CD4-positive, CD25-positive, alpha-beta regulatory T cell (primary cell): ENCODE results near the gene KMT2C. TPM values are rescaled to one million over a fixed set of nuclear protein-coding genes. Genes with fewer than 3 reads are reported as not detected.
"Not testable (repeated sequence)": the region's sequence is repeated elsewhere in the genome, so short reads cannot be mapped to it uniquely, and the experiment has no call there.

Experiments used
- ATAC-seq, 2 donors: fragments of 150-1000 bp; cut with Tn5 transposase; one replicate each; pipeline ENCODE4 v1.10.0; 2021; ENCODE audit warnings: low read depth in 2 of 2, moderate number of reproducible peaks in 2 of 2, moderate library complexity in 1 of 2
- DNase-seq, 3 donors: peaks; one replicate each; pipeline versions ENCODE4 v3.0.0 to v3.0.0-alpha.2; 2012 to 2022; ENCODE audit warnings: mixed read lengths in 1 of 3
- H3K27ac ChIP-seq: one replicate; pipeline ENCODE4 v1.7.0; 2013; ENCODE audit warnings: mild to moderate bottlenecking, low read length; ENCODE audit not compliant: insufficient read depth, poor library complexity, severe bottlenecking
- H3K27me3 ChIP-seq: one replicate; pipeline ENCODE4 v1.7.0; 2013; ENCODE audit warnings: low read length; ENCODE audit not compliant: control insufficient read depth, insufficient read depth
- H3K36me3 ChIP-seq: one replicate; pipeline ENCODE4 v1.7.0; 2013; ENCODE audit warnings: mild to moderate bottlenecking, low read length, moderate library complexity; ENCODE audit not compliant: control insufficient read depth, insufficient read depth
- H3K4me1 ChIP-seq: 2 replicates; pipeline ENCODE4 v1.7.0; 2013; ENCODE audit warnings: mild to moderate bottlenecking, low read length; ENCODE audit not compliant: insufficient read depth, control insufficient read depth, poor library complexity, severe bottlenecking
- H3K4me3 ChIP-seq: one replicate; pipeline ENCODE4 v1.7.0; 2013; ENCODE audit warnings: low read depth, mild to moderate bottlenecking, low read length, moderate library complexity
- H3K9me3 ChIP-seq, 2 experiments: 1 replicate in 1 of 2; 2 replicates in 1 of 2; pipeline ENCODE4 v1.7.0; 2013; ENCODE audit warnings: low read length in 2 of 2, mild to moderate bottlenecking in 1 of 2, moderate library complexity in 1 of 2; ENCODE audit not compliant: control insufficient read depth in 2 of 2
- H3K27ac Mint-ChIP-seq, 3 donors: one replicate each; pipeline ENCODE4 v1.8.0; 2020 to 2022; ENCODE audit warnings: mild to moderate bottlenecking in 3 of 3, mixed read lengths in 3 of 3, moderate library complexity in 2 of 3
- H3K27me3 Mint-ChIP-seq: one replicate; pipeline ENCODE4 v1.8.0; 2022; ENCODE audit warnings: mild to moderate bottlenecking, mixed read lengths
- H3K36me3 Mint-ChIP-seq: one replicate; pipeline ENCODE4 v1.8.0; 2020; ENCODE audit warnings: mixed read lengths
- H3K4me1 Mint-ChIP-seq, 4 donors: one replicate each; pipeline ENCODE4 v1.8.0; 2020 to 2022; ENCODE audit warnings: mixed read lengths in 4 of 4, mild to moderate bottlenecking in 1 of 4
- H3K4me3 Mint-ChIP-seq, 4 donors: one replicate each; pipeline ENCODE4 v1.8.0; 2020 to 2022; ENCODE audit warnings: mild to moderate bottlenecking in 4 of 4, mixed read lengths in 4 of 4, moderate library complexity in 3 of 4
- H3K9me3 Mint-ChIP-seq, 7 donors: one replicate each; pipeline ENCODE4 v1.8.0; 2020 to 2022; ENCODE audit warnings: mixed read lengths in 7 of 7, mild to moderate bottlenecking in 3 of 7, moderate library complexity in 2 of 7
- polyA plus RNA-seq, 4 donors: library from polyadenylated mRNA; unstranded; fragments of 300-500 nt; fragmentation: Illumina TruSeq; gene quantifications; one replicate each; pipeline ENCODE4 v1.2.3, GENCODE V29; 2021
- total RNA-seq: library from RNA; stranded (reverse); gene quantifications from one replicate; pipeline ENCODE4 v1.2.3, GENCODE V29; 2022

Gene KMT2C
- total and polyA plus RNA-seq, 5 donors from 2014 or later, result 8.6 to 160 (median 9.5) TPM

- H3K36me3 Mint-ChIP-seq, result no peaks in the 10 kb centered on the region
- no peaks in the 10 kb centered on the region for H3K36me3 ChIP-seq
These were observed 27.3 kb upstream of the KMT2C start for GRCh38 chr7:152462995-152463708.

GRCh38 chr7:152459724-152460251 lies 24.0 kb upstream of the KMT2C start:
- Mint-ChIP-seq H3K9me3 (peaks cover 0 to 3% (median 0%) of the 10 kb centered on the region in 7 donors), H3K27ac (no peak overlapping the region), H3K4me1 (peaks cover 0 to 9% (median 2%) of the 10 kb centered on the region in 4 donors), H3K4me3 (peak overlapping the region in 1 of 4 donors; percentile 52), H3K36me3 (no peaks in the 10 kb centered on the region), H3K27me3 (peaks cover 4% of the 10 kb centered on the region)
- Histone ChIP-seq H3K27ac (no peak overlapping the region), H3K27me3 (no peaks in the 10 kb centered on the region), H3K4me3 (no peak overlapping the region), H3K9me3 (no peaks in the 10 kb centered on the region), H3K4me1 (peaks cover 7% of the 10 kb centered on the region), H3K36me3 (no peaks in the 10 kb centered on the region)
- ATAC-seq (no peak), DNase-seq (no peak)

More at GRCh38 chr7:152462995-152463708, 27.3 kb upstream of the KMT2C start:
- Mint-ChIP-seq H3K27me3 (peaks cover 4% of the 10 kb centered on the region), H3K4me3 (peak overlapping the region; percentile 90 to 97 (median 92)), H3K9me3 (peaks cover 0 to under 1% (median 0%) of the 10 kb centered on the region in 7 donors), H3K27ac (peak overlapping the region; percentile 79 to 92 (median 80)), H3K4me1 (peaks cover under 1 to 18% (median 6%) of the 10 kb centered on the region in 4 donors)
- peak overlapping the region; percentile 73 for H3K4me3 ChIP-seq
- ATAC-seq, result no peak
- H3K27me3 ChIP-seq, result no peaks in the 10 kb centered on the region
- no peak for DNase-seq
- peaks cover 12% of the 10 kb centered on the region for H3K4me1 ChIP-seq
- no peaks in the 10 kb centered on the region for H3K9me3 ChIP-seq
- H3K27ac ChIP-seq, result peak overlapping the region; percentile 79

- no peak overlapping the region for H3K27ac Mint-ChIP-seq
These were observed 15.6 kb upstream of the KMT2C start for GRCh38 chr7:152451356-152451755.

GRCh38 chr7:152445386-152446008 lies 9.7 kb upstream of the KMT2C start:
- DNase-seq, H3K9me3 Mint-ChIP-seq, H3K36me3 ChIP-seq, H3K36me3 Mint-ChIP-seq, H3K4me1 ChIP-seq, H3K4me3 ChIP-seq, H3K4me3 Mint-ChIP-seq, H3K27me3 Mint-ChIP-seq, H3K27ac ChIP-seq, H3K4me1 Mint-ChIP-seq, ATAC-seq, H3K9me3 ChIP-seq, H3K27ac Mint-ChIP-seq, H3K27me3 ChIP-seq: not testable (repeated sequence)

More at GRCh38 chr7:152451356-152451755, 15.6 kb upstream of the KMT2C start:
- Histone ChIP-seq H3K36me3 (no peaks in the 10 kb centered on the region), H3K9me3 (no peaks in the 10 kb centered on the region), H3K4me1 (no peaks in the 10 kb centered on the region), H3K27me3 (no peaks in the 10 kb centered on the region), H3K27ac (no peak overlapping the region), H3K4me3 (no peak overlapping the region)
- ATAC-seq (no peak), DNase-seq (no peak)
- Mint-ChIP-seq H3K4me3 (no peak overlapping the region), H3K4me1 (peaks cover 0 to 2% (median 0%) of the 10 kb centered on the region in 4 donors), H3K9me3 (no peaks in the 10 kb centered on the region), H3K27me3 (no peaks in the 10 kb centered on the region), H3K36me3 (no peaks in the 10 kb centered on the region)

GRCh38 chr7:152443586-152443985 lies 7.8 kb upstream of the KMT2C start:
- Mint-ChIP-seq H3K4me3 (no peak overlapping the region), H3K27me3 (peaks cover 13% of the 10 kb centered on the region), H3K4me1 (peaks cover 0 to 2% (median 0%) of the 10 kb centered on the region in 4 donors), H3K27ac (no peak overlapping the region), H3K36me3 (no peaks in the 10 kb centered on the region), H3K9me3 (no peaks in the 10 kb centered on the region)
- no peak overlapping the region for H3K27ac ChIP-seq
- H3K4me3 ChIP-seq, result no peak overlapping the region
- ATAC-seq (no peak), DNase-seq (no peak)
- H3K9me3 ChIP-seq, result no peaks in the 10 kb centered on the region
- H3K36me3 ChIP-seq, result no peaks in the 10 kb centered on the region
- no peaks in the 10 kb centered on the region for H3K27me3 ChIP-seq
- no peaks in the 10 kb centered on the region for H3K4me1 ChIP-seq

- no peak overlapping the region for H3K4me3 ChIP-seq
- H3K27ac Mint-ChIP-seq, result peak overlapping the region in 2 of 3 donors; percentile 11 to 66
- ATAC-seq, result no peak
- H3K36me3 ChIP-seq, result no peaks in the 10 kb centered on the region
- peaks cover 13% of the 10 kb centered on the region for H3K27me3 Mint-ChIP-seq
- H3K36me3 Mint-ChIP-seq, result no peaks in the 10 kb centered on the region
- H3K4me1 ChIP-seq, result no peaks in the 10 kb centered on the region
- H3K27me3 ChIP-seq, result no peaks in the 10 kb centered on the region
- H3K27ac ChIP-seq, result no peak overlapping the region
- no peaks in the 10 kb centered on the region for H3K9me3 ChIP-seq
- no peak for DNase-seq
- H3K9me3 Mint-ChIP-seq, result no peaks in the 10 kb centered on the region
- peaks cover 0 to 1% (median 0%) of the 10 kb centered on the region in 4 donors for H3K4me1 Mint-ChIP-seq
- no peak overlapping the region for H3K4me3 Mint-ChIP-seq
These were observed 6.6 kb upstream of the KMT2C start for GRCh38 chr7:152442330-152442835.

- H3K4me1 ChIP-seq, H3K4me3 Mint-ChIP-seq, H3K36me3 Mint-ChIP-seq, H3K27ac ChIP-seq, H3K9me3 ChIP-seq, ATAC-seq, H3K9me3 Mint-ChIP-seq, DNase-seq, H3K27ac Mint-ChIP-seq, H3K36me3 ChIP-seq, H3K4me1 Mint-ChIP-seq, H3K4me3 ChIP-seq, H3K27me3 ChIP-seq: not testable (repeated sequence)
- peaks cover 16% of the 10 kb centered on the region for H3K27me3 Mint-ChIP-seq
These were observed 6.0 kb upstream of the KMT2C start for GRCh38 chr7:152441810-152442209.
